ENCODE data around the gene GSTM4. TPM values are rescaled to one million over a fixed set of nuclear protein-coding genes. Genes with fewer than 3 reads are reported as not detected.

Gene GSTM4
- polyA plus RNA-seq (2011; rRNA removed) (28.4 and 28.5 TPM in 2 replicates), polyA minus RNA-seq (2011; rRNA and poly(A)+ RNA removed) (13.6 and 14.1 TPM in 2 replicates)

GRCh38 chr1:109655615-109656519, at the start of gene GSTM4:
Gene GSTM4 (plus strand): TSS chr1:109656099. CDS start chr1:109656390, 291 bp downstream.
- TF ChIP-seq CTCF (IDR thresholded peaks at IDR 0.05; ENCODE audit: insufficient read depth, low read depth, low read length): peak; percentile 46
- H3K4me3 ChIP-seq (ENCODE audit: low read depth, low read length): peak within 1 kb of the TSS; percentile 66
- POLR2A ChIA-PET: interaction anchor here (0.6 to 0.7 kb wide), 2 partner anchors 25 to 76 kb away, joined by 6 to 10 read pairs; no protein-coding TSS in a partner anchor
- CTCF ChIA-PET: interaction anchor here (0.9 to 10.9 kb wide), 6 partner anchors 17 to 328 kb away, joined by 3 to 210 read pairs (median 6); partner anchors contain the start of gene AHCYL1
- peaks cover 2% of the 10 kb centered on the region; the same call in 1 of the 2 replicates for H3K27me3 ChIP-seq (ENCODE audit: control insufficient read depth, insufficient read depth, low read length)
- DNase-seq (ENCODE audit: low read depth): no peak
- H3K36me3 ChIP-seq (ENCODE audit: control insufficient read depth, insufficient read depth, low read length): no peaks in the 10 kb centered on the region

GRCh38 chr1:109609881-109610280, 46.0 kb upstream of the GSTM4 start:
- POLR2A ChIA-PET: interaction anchor here (0.6 kb wide), 1 partner anchor 9 kb away, joined by 3 read pairs; no protein-coding TSS in a partner anchor
- no peak for TF ChIP-seq CTCF (IDR thresholded peaks at IDR 0.05; ENCODE audit: insufficient read depth, low read depth, low read length)
- Histone ChIP-seq H3K27me3 (ENCODE audit: control insufficient read depth, insufficient read depth, low read length) (no peaks in the 10 kb centered on the region), H3K36me3 (ENCODE audit: control insufficient read depth, insufficient read depth, low read length) (no peaks in the 10 kb centered on the region), H3K4me3 (ENCODE audit: low read depth, low read length) (no peak overlapping the region)
- CTCF ChIA-PET: interaction anchor here (0.6 to 1.3 kb wide), 2 partner anchors 10 to 420 kb away, joined by 3 to 4 read pairs; no protein-coding TSS in a partner anchor
- no peak for DNase-seq (ENCODE audit: low read depth)

- H3K4me3 ChIP-seq (ENCODE audit: low read depth, low read length): no peak overlapping the region
- H3K36me3 ChIP-seq (ENCODE audit: control insufficient read depth, insufficient read depth, low read length): no peaks in the 10 kb centered on the region
- ChIA-PET POLR2A (interaction anchor here (0.6 kb wide), 1 partner anchor 10 kb away, joined by 3 read pairs; no protein-coding TSS in a partner anchor), CTCF (interaction anchor here (0.7 to 4.2 kb wide), 2 partner anchors 11 kb away, joined by 3 to 27 read pairs; no protein-coding TSS in a partner anchor)
- no peaks in the 10 kb centered on the region for H3K27me3 ChIP-seq (ENCODE audit: control insufficient read depth, insufficient read depth, low read length)
- TF ChIP-seq CTCF (IDR thresholded peaks at IDR 0.05; ENCODE audit: insufficient read depth, low read depth, low read length): no peak
- DNase-seq (ENCODE audit: low read depth): no peak
Observed at GRCh38 chr1:109610609-109611307, 45.1 kb upstream of the GSTM4 start.

GRCh38 chr1:109611308-109611990, 44.5 kb upstream of the GSTM4 start:
- Histone ChIP-seq H3K36me3 (ENCODE audit: control insufficient read depth, insufficient read depth, low read length) (no peaks in the 10 kb centered on the region), H3K27me3 (ENCODE audit: control insufficient read depth, insufficient read depth, low read length) (no peaks in the 10 kb centered on the region), H3K4me3 (ENCODE audit: low read depth, low read length) (no peak overlapping the region)
- DNase-seq (ENCODE audit: low read depth): no peak
- ChIA-PET POLR2A (no interaction called here), CTCF (interaction anchor here (0.7 to 4.2 kb wide), 3 partner anchors 10 to 52 kb away, joined by 3 to 27 read pairs (median 4); no protein-coding TSS in a partner anchor)
- TF ChIP-seq CTCF (IDR thresholded peaks at IDR 0.05; ENCODE audit: insufficient read depth, low read depth, low read length): no peak
